ENCODE measurements around the gene GET4. TPM values are rescaled to one million over a fixed set of nuclear protein-coding genes. Genes with fewer than 3 reads are reported as not detected.
A peak's percentile ranks its signal among the peaks of the same experiment; 100 is the strongest.

GET4 gene
- total RNA-seq, 1 donor = 17.7 TPM

GRCh38 chr7:855686-856369 is 20.5 kb upstream of the GET4 start:
- Histone ChIP-seq H3K36me3 (ENCODE audit: insufficient read depth, low read length) (peaks cover 57% of the 10 kb centered on the region), H3K4me2 (ENCODE audit: insufficient read depth, low read length) (no peak overlapping the region), H3K4me1 (ENCODE audit: insufficient read depth, low read length) (no peaks in the 10 kb centered on the region)

DNA sequence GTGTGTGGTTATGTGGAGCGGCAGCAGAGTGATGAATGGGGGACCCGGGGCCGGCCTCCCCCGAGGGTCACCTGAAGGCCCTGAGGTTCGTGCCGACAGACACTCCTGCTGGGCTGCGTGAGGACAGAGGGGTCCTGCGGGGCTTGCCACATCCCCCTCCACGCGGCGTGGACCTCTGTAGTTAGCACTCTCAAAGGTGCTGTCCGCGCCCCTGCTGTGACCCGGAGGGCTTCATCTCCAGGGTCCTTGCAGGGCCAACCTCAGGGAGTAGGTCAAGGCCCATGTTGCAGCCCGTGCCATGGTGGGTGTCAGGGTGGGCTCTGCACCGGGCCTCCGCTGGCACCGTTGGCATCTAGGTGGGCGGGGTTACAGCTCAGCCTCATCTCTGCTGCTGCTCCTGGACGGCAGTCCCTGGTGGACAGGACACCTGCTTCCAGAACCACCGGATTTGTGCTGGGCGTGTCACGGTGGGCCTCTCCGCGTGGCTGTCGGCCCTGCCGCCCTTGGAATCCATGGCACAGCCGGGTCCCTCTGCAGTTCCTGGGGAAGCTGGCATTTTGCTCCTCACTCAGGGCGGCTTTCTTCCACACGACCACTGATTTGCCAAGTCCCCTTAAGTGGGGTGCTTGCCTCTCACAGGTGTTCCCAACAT is 19.8 kb upstream of the GET4 start:
- Histone ChIP-seq H3K4me3 (ENCODE audit: insufficient read depth, low read length) (no peak overlapping the region), H3K27ac (ENCODE audit: low read depth, low read length) (no peak overlapping the region), H4K20me1 (ENCODE audit: insufficient read depth, low read length) (peaks cover 3% of the 10 kb centered on the region), H2AFZ (ENCODE audit: low read length) (no peak overlapping the region), H3K4me2 (ENCODE audit: insufficient read depth, low read length) (no peak overlapping the region), H3K27me3 (ENCODE audit: insufficient read depth, low read length) (no peaks in the 10 kb centered on the region), H3K36me3 (ENCODE audit: insufficient read depth, low read length) (peaks cover 58% of the 10 kb centered on the region), H3K9me3 (ENCODE audit: low read depth, low read length) (no peaks in the 10 kb centered on the region), H3K79me2 (ENCODE audit: insufficient read depth, low read length) (no peaks in the 10 kb centered on the region), H3K4me1 (ENCODE audit: insufficient read depth, low read length) (no peaks in the 10 kb centered on the region)
- TF ChIP-seq, protein P1, sequence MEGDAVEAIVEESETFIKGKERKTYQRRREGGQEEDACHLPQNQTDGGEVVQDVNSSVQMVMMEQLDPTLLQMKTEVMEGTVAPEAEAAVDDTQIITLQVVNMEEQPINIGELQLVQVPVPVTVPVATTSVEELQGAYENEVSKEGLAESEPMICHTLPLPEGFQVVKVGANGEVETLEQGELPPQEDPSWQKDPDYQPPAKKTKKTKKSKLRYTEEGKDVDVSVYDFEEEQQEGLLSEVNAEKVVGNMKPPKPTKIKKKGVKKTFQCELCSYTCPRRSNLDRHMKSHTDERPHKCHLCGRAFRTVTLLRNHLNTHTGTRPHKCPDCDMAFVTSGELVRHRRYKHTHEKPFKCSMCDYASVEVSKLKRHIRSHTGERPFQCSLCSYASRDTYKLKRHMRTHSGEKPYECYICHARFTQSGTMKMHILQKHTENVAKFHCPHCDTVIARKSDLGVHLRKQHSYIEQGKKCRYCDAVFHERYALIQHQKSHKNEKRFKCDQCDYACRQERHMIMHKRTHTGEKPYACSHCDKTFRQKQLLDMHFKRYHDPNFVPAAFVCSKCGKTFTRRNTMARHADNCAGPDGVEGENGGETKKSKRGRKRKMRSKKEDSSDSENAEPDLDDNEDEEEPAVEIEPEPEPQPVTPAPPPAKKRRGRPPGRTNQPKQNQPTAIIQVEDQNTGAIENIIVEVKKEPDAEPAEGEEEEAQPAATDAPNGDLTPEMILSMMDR (IDR thresholded peaks at IDR 0.05; ENCODE audit: extremely low read depth, low read depth, low read length) = no peak
- DNase-seq (ENCODE audit: insufficient read length, low spot score, missing footprints) = peak; percentile 38

More at GRCh38 chr7:855686-856369, 20.5 kb upstream of the GET4 start:
- Histone ChIP-seq H3K4me3 (ENCODE audit: insufficient read depth, low read length) (no peak overlapping the region), H3K79me2 (ENCODE audit: insufficient read depth, low read length) (no peaks in the 10 kb centered on the region), H2AFZ (ENCODE audit: low read length) (no peak overlapping the region), H4K20me1 (ENCODE audit: insufficient read depth, low read length) (peaks cover 3% of the 10 kb centered on the region), H3K27me3 (ENCODE audit: insufficient read depth, low read length) (no peaks in the 10 kb centered on the region), H3K27ac (ENCODE audit: low read depth, low read length) (no peak overlapping the region), H3K9me3 (ENCODE audit: low read depth, low read length) (no peaks in the 10 kb centered on the region)
- peak; percentile 77 for DNase-seq (ENCODE audit: insufficient read length, low spot score, missing footprints)
- TF ChIP-seq, protein P1 (IDR thresholded peaks at IDR 0.05; ENCODE audit: extremely low read depth, low read depth, low read length) = no peak

DNA sequence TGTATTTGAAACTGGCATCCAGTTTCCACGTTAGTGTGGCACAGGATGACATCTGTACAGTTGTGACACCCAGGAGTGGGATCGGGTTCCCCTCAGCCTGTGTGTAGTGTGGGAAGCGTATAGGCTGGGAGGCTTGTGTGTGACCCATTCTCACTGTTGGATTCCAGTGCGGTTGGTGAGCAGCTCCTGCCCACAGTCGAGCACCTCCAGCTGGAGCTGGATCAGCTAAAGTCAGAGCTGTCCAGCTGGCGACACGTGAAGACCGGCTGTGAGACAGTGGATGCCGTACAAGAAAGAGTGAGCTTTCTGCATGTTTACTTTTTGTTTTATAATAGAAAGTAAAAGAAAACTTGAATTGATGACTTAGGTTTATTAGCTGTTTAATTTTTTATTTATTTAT is 18.7 kb upstream of the GET4 start:
- Histone ChIP-seq H3K9me3 (ENCODE audit: low read depth, low read length) (no peaks in the 10 kb centered on the region), H2AFZ (ENCODE audit: low read length) (no peak overlapping the region), H3K27ac (ENCODE audit: low read depth, low read length) (no peak overlapping the region), H3K79me2 (ENCODE audit: insufficient read depth, low read length) (no peaks in the 10 kb centered on the region), H3K36me3 (ENCODE audit: insufficient read depth, low read length) (peaks cover 63% of the 10 kb centered on the region), H3K27me3 (ENCODE audit: insufficient read depth, low read length) (no peaks in the 10 kb centered on the region), H3K4me2 (ENCODE audit: insufficient read depth, low read length) (no peak overlapping the region), H3K4me1 (ENCODE audit: insufficient read depth, low read length) (no peaks in the 10 kb centered on the region), H3K4me3 (ENCODE audit: insufficient read depth, low read length) (no peak overlapping the region), H4K20me1 (ENCODE audit: insufficient read depth, low read length) (peaks cover 3% of the 10 kb centered on the region)
- peak; percentile 6 for DNase-seq (ENCODE audit: insufficient read length, low spot score, missing footprints)
- TF ChIP-seq, protein P1 (IDR thresholded peaks at IDR 0.05; ENCODE audit: extremely low read depth, low read depth, low read length) = no peak

DNA sequence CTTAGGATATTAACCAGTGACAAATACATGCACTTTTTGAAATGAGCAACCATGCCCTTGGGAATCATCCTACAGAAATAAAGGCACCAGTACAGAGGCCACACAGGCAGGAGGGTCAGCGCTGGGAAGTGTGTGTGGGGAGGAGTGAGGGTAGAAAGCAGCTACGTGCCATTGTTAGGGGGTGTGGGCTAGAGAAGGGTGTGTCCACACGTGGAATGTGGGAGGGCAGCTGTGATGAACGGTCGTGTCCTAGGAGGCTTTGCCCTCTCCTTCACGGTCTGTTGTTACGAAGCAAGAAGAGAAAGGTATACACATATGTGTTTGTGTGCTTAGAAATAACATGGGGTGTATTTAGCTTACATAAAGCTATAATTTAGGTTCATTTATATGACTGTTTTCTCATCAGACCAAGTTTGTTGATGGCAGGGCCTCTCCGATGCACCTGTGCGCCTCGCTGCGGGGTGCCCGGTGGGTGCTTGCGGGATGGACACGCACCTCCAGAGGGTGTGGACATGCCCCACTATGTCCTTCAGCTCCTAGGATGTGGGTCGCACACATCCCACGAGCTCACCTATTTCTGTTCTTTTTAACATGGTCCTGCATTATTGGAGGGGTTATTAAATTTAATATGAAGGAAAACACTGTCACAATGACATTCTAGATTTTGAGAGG is 16.9 kb upstream of the GET4 start:
- Histone ChIP-seq H3K4me1 (ENCODE audit: insufficient read depth, low read length) (no peaks in the 10 kb centered on the region), H2AFZ (ENCODE audit: low read length) (no peak overlapping the region), H3K9me3 (ENCODE audit: low read depth, low read length) (no peaks in the 10 kb centered on the region), H3K36me3 (ENCODE audit: insufficient read depth, low read length) (peaks cover 50% of the 10 kb centered on the region), H3K27ac (ENCODE audit: low read depth, low read length) (no peak overlapping the region), H3K27me3 (ENCODE audit: insufficient read depth, low read length) (no peaks in the 10 kb centered on the region), H3K79me2 (ENCODE audit: insufficient read depth, low read length) (no peaks in the 10 kb centered on the region), H3K4me3 (ENCODE audit: insufficient read depth, low read length) (no peak overlapping the region), H3K4me2 (ENCODE audit: insufficient read depth, low read length) (no peak overlapping the region), H4K20me1 (ENCODE audit: insufficient read depth, low read length) (no peaks in the 10 kb centered on the region)
- no peak for DNase-seq (ENCODE audit: insufficient read length, low spot score, missing footprints)
- TF ChIP-seq, protein P1 (IDR thresholded peaks at IDR 0.05; ENCODE audit: extremely low read depth, low read depth, low read length) = no peak

Data from osteoblast (primary cell).